MCF 10A (cell line): ENCODE results near the gene LPP. TPM values are rescaled to one million over a fixed set of nuclear protein-coding genes. Genes with fewer than 3 reads are reported as not detected.
A peak's percentile ranks its signal among the peaks of the same experiment; 100 is the strongest.

Source experiments
- microRNA-seq: library from miRNA; unstranded; fragments of <30 nt; microRNA quantifications from one replicate; pipeline ENCODE4 v1.2.0, GENCODE V29; 2022
- total RNA-seq: library from RNA; stranded (reverse); gene quantifications from 2 replicates; pipeline ENCODE4 v1.2.3, GENCODE V29; 2022

LPP gene
- total RNA-seq, 1 experiment from 2014 or later: 117 TPM

Small RNA genes within 50 kb of the gene (microRNA-seq; reads per million reads assigned to microRNA genes)
- gene MIR28: 4,067 reads per million, percentile 93 among the genes with 10 or more reads in this experiment
